HCT116 (cell line): ENCODE results near the gene OIT3. TPM values are rescaled to one million over a fixed set of nuclear protein-coding genes. Genes with fewer than 3 reads are reported as not detected.

Experiments used
- ATAC-seq: fragments of 200-7000 bp; cut with Tn5 transposase; 2 replicates; pipeline ENCODE4 v1.9.1; 2020; ENCODE audit warnings: mild to moderate bottlenecking, moderate library complexity
- BruUV-seq: library from RNA; stranded (reverse); fragments of 400-500 nt; replicated peaks from 2 replicates; lab custom pipeline; 2021; lab: Mats Ljungman, UMichigan
- CTCF ChIA-PET: fragments of 300-600 bp; sonication (Branson Sonifier 250); formaldehyde crosslinking; loops from one replicate; lab custom pipeline; 2021; ENCODE audit warnings: antibody characterized with exemption; lab: Charles Lee
- POLR2A ChIA-PET: fragments of 300-600, 350-600 bp; sonication (Branson Sonifier 250); formaldehyde crosslinking; loops from one replicate; lab custom pipeline; 2021; ENCODE audit warnings: antibody characterized with exemption; lab: Charles Lee
- RAD21 ChIA-PET, 2 experiments: fragments of 300-600 bp; sonication (Branson Sonifier 250); formaldehyde crosslinking; loops; one replicate each; lab custom pipeline; 2023; ENCODE audit warnings: low total read pairs in 2 of 2; ENCODE audit not compliant: uncharacterized antibody in 2 of 2, unreplicated experiment in 2 of 2, low non-redundant PET in 1 of 2; lab: Charles Lee
- DNase-seq: peaks from one replicate; pipeline ENCODE4 v3.0.0-alpha.2; 2010; ENCODE audit warnings: low read depth, low spot score
- H2AFZ ChIP-seq: fragments of 200-600 bp; shearing (Covaris generic), sonication (generic); 2 replicates; pipeline ENCODE4 v1.6.1; 2017; ENCODE audit warnings: low read depth, mixed run types, mixed read lengths, antibody characterized with exemption, low read length; ENCODE audit not compliant: poor library complexity, severe bottlenecking
- H3K27ac ChIP-seq: 2 replicates; pipeline ENCODE4 v1.5.1; 2012; ENCODE audit warnings: low read depth, low read length
- H3K27me3 ChIP-seq: fragments of 200-600 bp; sonication (generic); 2 replicates; pipeline ENCODE4 v1.6.1; 2016; ENCODE audit warnings: mixed run types, low read length, mixed read lengths; ENCODE audit not compliant: insufficient read depth
- H3K36me3 ChIP-seq, 2 experiments: fragments of 200-500 bp in 1 of 2; fragments of 200-600 bp in 1 of 2; sonication (Bioruptor generic) in 1 of 2; sonication (generic) in 1 of 2; 2 replicates each; pipeline versions ENCODE4 v1.5.1 to v1.6.1; 2014 to 2016; ENCODE audit warnings: low read length in 2 of 2, inconsistent platforms in 1 of 2, mixed read lengths in 1 of 2, mixed run types in 1 of 2; ENCODE audit not compliant: insufficient read depth in 2 of 2, control insufficient read depth in 1 of 2
- H3K4me1 ChIP-seq, 2 experiments: fragments of 200-600 bp in 1 of 2; sonication (generic) in 1 of 2; 2 replicates each; pipeline versions ENCODE4 v1.5.1 to v1.6.1; 2012 to 2017; ENCODE audit warnings: low read length in 2 of 2, inconsistent platforms in 1 of 2, mild to moderate bottlenecking in 1 of 2, mixed read lengths in 1 of 2, mixed run types in 1 of 2, moderate library complexity in 1 of 2; ENCODE audit not compliant: insufficient read depth in 2 of 2, control insufficient read depth in 1 of 2
- H3K4me2 ChIP-seq: fragments of 200-600 bp; sonication (generic); 2 replicates; pipeline ENCODE4 v1.6.1; 2017; ENCODE audit warnings: mixed run types, low read length, mixed read lengths
- H3K4me3 ChIP-seq, 2 experiments: fragments of 200-600 bp in 1 of 2; sonication (generic) in 1 of 2; replicated peaks in 1 of 2; 2 replicates each; pipeline ENCODE4 v1.5.1; 2011 to 2016; ENCODE audit warnings: low read length in 2 of 2, control low read depth in 1 of 2, low read depth in 1 of 2, mild to moderate bottlenecking in 1 of 2, mixed read lengths in 1 of 2, mixed run types in 1 of 2
- H3K79me2 ChIP-seq: fragments of 200-600 bp; sonication (generic); 2 replicates; pipeline ENCODE4 v1.6.1; 2017; ENCODE audit warnings: mild to moderate bottlenecking, mixed run types, low read length, moderate library complexity, mixed read lengths; ENCODE audit not compliant: insufficient read depth
- H3K9ac ChIP-seq: fragments of 200-600 bp; sonication (generic); 2 replicates; pipeline ENCODE4 v1.6.1; 2016; ENCODE audit warnings: low read length, mixed read lengths
- H3K9me2 ChIP-seq: fragments of 200-600 bp; sonication (generic), shearing (Covaris generic); 2 replicates; pipeline ENCODE4 v1.6.1; 2017; ENCODE audit warnings: mixed run types, mild to moderate bottlenecking, moderate library complexity; ENCODE audit not compliant: insufficient read depth
- H3K9me3 ChIP-seq, 2 experiments: fragments of 200-500 bp in 1 of 2; fragments of 200-600 bp in 1 of 2; sonication (Bioruptor generic) in 1 of 2; sonication (generic) in 1 of 2; 2 replicates each; pipeline ENCODE4 v1.6.1; 2014 to 2017; ENCODE audit warnings: low read length in 2 of 2, mixed read lengths in 2 of 2, inconsistent platforms in 1 of 2, low read depth in 1 of 2, mild to moderate bottlenecking in 1 of 2, mixed run types in 1 of 2, moderate library complexity in 1 of 2; ENCODE audit not compliant: control insufficient read depth in 1 of 2, insufficient read depth in 1 of 2
- H4K20me1 ChIP-seq: fragments of 200-600 bp; sonication (generic), shearing (Covaris generic); 2 replicates; pipeline ENCODE4 v1.6.1; 2017; ENCODE audit warnings: mixed run types, mild to moderate bottlenecking, moderate library complexity; ENCODE audit not compliant: insufficient read depth
- EGR1 ChIP-seq: IDR thresholded peaks from 2 replicates; pipeline ENCODE4 v1.6.1; 2012; ENCODE audit warnings: low read depth
- FOSL1 ChIP-seq: IDR thresholded peaks from 2 replicates; pipeline ENCODE4 v1.6.1; 2012; ENCODE audit warnings: low read depth
- JUND ChIP-seq: IDR thresholded peaks from 2 replicates; pipeline ENCODE4 v1.6.1; 2012
- POLR2AphosphoS5 ChIP-seq: IDR thresholded peaks from 2 replicates; pipeline ENCODE4 v1.6.1; 2011; ENCODE audit warnings: mild to moderate bottlenecking, low read depth, low read length, moderate library complexity
- RAD21 ChIP-seq: IDR thresholded peaks from 2 replicates; pipeline ENCODE4 v1.6.1; 2012; ENCODE audit warnings: low read depth, mild to moderate bottlenecking
- TCF7L2 ChIP-seq: IDR thresholded peaks from 2 replicates; pipeline ENCODE4 v1.7.0; 2011; ENCODE audit warnings: borderline replicate concordance, inconsistent platforms; ENCODE audit not compliant: insufficient read depth, insufficient read length; ENCODE audit errors: extremely low read depth
- intact Hi-C: fragments of 100-400 bp; cut with micrococcal nuclease; formaldehyde crosslinking; loops from 2 replicates; pipeline ENCODE4 v1.10.0; 2022
- total RNA-seq: library from RNA; stranded (reverse); gene quantifications from one replicate; pipeline ENCODE4 v1.2.1, GENCODE V29; 2021; ENCODE audit not compliant: unreplicated experiment
- TF ChIP-seq, protein P1 (sequence below), 3 experiments: fragments of 200-600 bp in 1 of 3; sonication (generic) in 1 of 3; IDR thresholded peaks in 2 of 3; conservative IDR thresholded peaks in 1 of 3; 2 replicates each; pipeline ENCODE4 v1.5.1; 2012 to 2017; ENCODE audit warnings: low read depth in 2 of 3, low read length in 2 of 3, antibody characterized with exemption in 1 of 3, borderline replicate concordance in 1 of 3, control low read depth in 1 of 3, mild to moderate bottlenecking in 1 of 3, mixed read lengths in 1 of 3, mixed run types in 1 of 3, moderate library complexity in 1 of 3; ENCODE audit not compliant: insufficient read depth in 1 of 3
- TF ChIP-seq, protein P2 (sequence below): IDR thresholded peaks from 2 replicates; pipeline ENCODE4 v1.6.1; 2012
- TF ChIP-seq, protein P3 (sequence below): IDR thresholded peaks from 2 replicates; pipeline ENCODE4 v1.6.1; 2011; ENCODE audit warnings: mild to moderate bottlenecking, low read length, moderate library complexity; ENCODE audit not compliant: insufficient replicate concordance; ENCODE audit errors: extremely low read depth

Gene OIT3
- total RNA-seq, 1 experiment from 2014 or later: not detected

DNA sequence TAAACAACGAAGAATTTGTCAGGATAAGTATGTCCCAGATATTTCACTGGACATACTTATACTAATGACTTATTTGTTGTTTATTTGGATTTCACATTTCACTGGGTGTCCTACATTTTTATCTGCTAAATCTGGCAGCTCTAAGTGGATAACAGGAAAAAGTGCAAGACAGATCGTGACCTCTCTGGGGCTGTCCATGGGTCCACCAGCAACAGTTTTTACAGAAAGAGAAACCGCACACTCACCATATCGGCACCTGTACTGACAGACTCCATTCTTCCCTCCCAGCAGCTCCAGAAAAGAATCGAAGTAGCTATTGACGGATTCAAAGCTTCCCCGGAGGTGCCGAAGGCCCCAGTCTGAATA, 60.7 kb downstream of the OIT3 start:
- no TSS peak for BruUV-seq
- Histone ChIP-seq H3K4me1 (no peaks in the 10 kb centered on the region), H3K36me3 (no peaks in the 10 kb centered on the region), H3K79me2 (no peaks in the 10 kb centered on the region), H4K20me1 (no peaks in the 10 kb centered on the region), H3K4me2 (no peak overlapping the region), H3K9ac (no peak overlapping the region), H3K27me3 (no peaks in the 10 kb centered on the region; the same call in 1 of the 2 replicates), H3K9me3 (no peaks in the 10 kb centered on the region), H3K4me3 (no peak overlapping the region), H3K9me2 (no peaks in the 10 kb centered on the region), H3K27ac (no peak overlapping the region), H2AFZ (no peak overlapping the region)
- ChIA-PET POLR2A (no interaction called here), CTCF (no interaction called here), RAD21 (no interaction called here)
- no peak for ATAC-seq
- intact Hi-C loops: no loop called here
- TF ChIP-seq RAD21 (no peak), TCF7L2 (no peak), JUND (no peak), POLR2AphosphoS5 (no peak), FOSL1 (no peak), EGR1 (no peak)
- TF ChIP-seq, protein P1, sequence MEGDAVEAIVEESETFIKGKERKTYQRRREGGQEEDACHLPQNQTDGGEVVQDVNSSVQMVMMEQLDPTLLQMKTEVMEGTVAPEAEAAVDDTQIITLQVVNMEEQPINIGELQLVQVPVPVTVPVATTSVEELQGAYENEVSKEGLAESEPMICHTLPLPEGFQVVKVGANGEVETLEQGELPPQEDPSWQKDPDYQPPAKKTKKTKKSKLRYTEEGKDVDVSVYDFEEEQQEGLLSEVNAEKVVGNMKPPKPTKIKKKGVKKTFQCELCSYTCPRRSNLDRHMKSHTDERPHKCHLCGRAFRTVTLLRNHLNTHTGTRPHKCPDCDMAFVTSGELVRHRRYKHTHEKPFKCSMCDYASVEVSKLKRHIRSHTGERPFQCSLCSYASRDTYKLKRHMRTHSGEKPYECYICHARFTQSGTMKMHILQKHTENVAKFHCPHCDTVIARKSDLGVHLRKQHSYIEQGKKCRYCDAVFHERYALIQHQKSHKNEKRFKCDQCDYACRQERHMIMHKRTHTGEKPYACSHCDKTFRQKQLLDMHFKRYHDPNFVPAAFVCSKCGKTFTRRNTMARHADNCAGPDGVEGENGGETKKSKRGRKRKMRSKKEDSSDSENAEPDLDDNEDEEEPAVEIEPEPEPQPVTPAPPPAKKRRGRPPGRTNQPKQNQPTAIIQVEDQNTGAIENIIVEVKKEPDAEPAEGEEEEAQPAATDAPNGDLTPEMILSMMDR (IDR thresholded peaks at IDR 0.05 in 2 of 3, conservative IDR thresholded peaks at IDR 0.05 in 1 of 3; ENCODE audit: borderline replicate concordance in 1 of 3, insufficient read depth in 1 of 3, low read depth in 2 of 3, low read length in 2 of 3): no peak
- TF ChIP-seq, protein P2, sequence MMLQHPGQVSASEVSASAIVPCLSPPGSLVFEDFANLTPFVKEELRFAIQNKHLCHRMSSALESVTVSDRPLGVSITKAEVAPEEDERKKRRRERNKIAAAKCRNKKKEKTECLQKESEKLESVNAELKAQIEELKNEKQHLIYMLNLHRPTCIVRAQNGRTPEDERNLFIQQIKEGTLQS: no peak
- TF ChIP-seq, protein P3, sequence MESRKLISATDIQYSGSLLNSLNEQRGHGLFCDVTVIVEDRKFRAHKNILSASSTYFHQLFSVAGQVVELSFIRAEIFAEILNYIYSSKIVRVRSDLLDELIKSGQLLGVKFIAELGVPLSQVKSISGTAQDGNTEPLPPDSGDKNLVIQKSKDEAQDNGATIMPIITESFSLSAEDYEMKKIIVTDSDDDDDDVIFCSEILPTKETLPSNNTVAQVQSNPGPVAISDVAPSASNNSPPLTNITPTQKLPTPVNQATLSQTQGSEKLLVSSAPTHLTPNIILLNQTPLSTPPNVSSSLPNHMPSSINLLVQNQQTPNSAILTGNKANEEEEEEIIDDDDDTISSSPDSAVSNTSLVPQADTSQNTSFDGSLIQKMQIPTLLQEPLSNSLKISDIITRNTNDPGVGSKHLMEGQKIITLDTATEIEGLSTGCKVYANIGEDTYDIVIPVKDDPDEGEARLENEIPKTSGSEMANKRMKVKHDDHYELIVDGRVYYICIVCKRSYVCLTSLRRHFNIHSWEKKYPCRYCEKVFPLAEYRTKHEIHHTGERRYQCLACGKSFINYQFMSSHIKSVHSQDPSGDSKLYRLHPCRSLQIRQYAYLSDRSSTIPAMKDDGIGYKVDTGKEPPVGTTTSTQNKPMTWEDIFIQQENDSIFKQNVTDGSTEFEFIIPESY: no peak
- no peak for DNase-seq
